C1 segment of cervical spinal cord (tissue), 14 donors: Measurements from ENCODE around the gene STIM1.

ENCODE experiments used
- DNase-seq, 14 donors: peaks; one replicate each; lab custom pipeline; 2025; lab: John Stamatoyannopoulos, UW

Gene STIM1

DNA sequence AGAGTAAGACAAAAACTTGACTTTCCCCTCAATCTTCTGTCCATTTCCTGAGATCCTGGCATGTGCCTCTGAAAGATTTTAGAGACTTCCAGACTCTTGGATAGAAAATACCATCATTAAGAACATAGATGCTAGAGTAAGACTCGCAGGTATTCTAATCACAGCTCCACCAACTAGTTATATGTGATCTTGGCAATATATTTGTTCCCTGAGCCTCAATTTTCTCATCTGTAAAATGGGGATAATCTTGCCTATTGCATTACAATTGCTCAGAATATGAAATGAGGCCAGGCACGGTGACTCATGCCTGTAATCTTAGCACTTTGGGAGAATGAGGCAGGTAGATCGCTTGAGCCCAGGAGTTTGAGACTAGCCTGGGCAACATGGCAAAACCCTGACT lies 25.4 kb upstream of the STIM1 start:
- DNase-seq: no peak

DNA sequence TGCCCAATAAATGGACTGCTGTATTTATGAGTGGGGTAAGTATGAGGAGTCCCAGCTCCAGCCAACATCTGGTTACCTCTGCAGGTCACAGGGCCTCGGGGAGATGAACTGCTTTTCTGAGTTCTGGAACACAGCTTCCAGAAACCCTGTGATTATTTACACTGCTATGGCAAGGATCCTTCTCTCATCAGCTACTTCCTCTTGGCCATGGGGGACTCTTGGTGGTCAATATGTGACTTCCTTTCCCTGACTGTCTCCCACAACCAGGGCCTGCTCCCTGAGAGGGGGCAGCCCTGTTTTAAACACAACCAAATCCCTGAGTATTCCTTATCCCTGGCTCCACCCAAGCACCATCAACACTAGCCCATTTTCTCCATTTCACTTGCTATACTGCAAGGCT lies 24.7 kb upstream of the STIM1 start:
- DNase-seq: peak in 1 of 14 donors; percentile 4

DNA sequence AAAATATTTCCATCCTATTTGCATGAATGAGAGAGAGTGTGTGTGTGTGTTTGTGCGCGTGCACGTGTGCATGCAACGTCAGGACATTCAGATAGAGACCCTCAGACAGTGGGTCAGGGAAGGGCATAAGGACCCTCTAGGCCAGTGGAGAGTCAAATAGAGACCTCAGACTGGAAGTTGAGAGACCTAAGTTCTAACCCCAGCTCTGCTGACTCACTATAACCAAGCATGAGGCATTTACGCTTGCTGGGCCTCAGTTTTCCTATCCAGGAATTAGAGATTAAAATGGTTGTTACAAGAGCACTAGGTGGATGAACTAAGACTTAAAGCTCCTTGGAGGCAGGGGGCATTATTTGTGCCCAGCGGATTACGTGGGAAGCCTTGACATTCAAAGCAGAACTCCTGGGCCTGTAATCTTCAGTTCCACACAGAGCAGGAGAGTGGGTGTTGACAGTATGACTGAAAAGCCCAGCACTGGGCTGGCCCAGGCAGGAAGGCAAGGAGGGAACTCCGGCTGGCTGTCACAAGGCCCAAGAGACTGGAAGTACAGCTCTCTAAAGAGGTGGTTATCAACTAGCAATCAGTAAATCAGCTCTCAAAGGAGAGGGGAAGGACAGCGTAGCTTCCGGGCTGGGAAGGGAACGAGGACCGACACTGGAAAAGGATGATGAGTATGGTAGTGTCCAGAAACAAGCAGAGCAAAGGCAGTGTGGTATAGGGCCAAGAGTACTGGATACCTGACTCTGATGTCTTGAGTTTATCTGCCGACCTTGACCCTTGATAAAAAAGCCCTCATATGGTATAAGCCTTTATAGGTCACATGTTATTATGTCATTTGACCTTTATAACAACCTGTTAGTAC lies 23.9 kb upstream of the STIM1 start:
- peak in 2 of 14 donors; percentile 10 to 30 for DNase-seq

DNA sequence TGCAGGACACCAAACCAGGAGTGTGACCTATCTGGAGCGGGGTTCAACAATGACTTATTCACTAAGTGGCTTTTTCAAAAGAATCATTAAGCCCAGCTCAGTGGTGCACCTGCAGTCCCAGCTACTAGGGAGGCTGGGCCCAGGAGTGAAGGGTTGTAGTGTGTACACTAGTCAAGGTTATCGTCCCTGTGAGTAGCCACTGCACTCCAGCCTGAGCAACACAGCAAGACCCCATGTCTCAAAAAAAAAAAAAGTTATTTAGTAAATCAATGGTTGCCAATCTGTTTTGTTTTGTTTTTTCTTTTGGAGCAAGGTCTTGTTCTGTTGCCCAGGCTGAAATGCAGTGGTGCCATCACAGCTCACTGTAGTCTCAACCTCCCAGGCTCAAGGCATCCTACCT lies 22.6 kb upstream of the STIM1 start:
- DNase-seq: no peak

DNA sequence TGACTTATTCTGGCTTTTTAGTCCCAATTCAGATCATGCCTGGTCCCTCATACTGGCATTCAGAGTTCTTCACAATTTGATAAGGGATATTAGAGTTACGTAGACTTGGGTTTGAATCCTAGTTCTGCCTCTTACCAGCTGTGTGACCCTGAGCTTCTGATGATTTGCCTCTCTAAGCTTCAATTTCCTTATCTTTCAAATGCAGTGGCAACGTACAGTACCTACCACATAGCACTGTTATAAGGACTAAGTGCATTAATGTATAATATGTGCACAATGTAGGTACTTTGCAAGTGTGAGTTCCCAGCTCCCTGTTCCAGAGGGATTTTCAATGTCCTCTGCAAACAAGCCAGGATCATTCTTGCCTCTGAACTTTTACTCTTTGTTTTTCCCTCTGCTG lies 22.0 kb upstream of the STIM1 start:
- DNase-seq: no peak

DNA sequence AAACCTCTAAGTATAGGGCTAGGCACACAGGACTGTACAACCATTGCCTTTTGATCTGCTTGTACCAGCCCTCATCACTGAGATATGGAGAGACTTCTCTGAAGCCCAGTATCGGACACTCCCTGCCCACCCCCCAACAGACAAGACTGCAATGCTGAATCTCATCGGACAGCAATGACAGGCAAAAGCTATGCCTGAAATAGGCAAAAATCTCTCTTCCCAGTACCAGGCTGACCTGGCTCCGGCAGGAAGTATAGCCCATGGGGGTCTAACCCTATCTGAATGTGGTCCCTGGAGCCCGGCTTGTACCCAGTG lies 21.2 kb upstream of the STIM1 start:
- no peak for DNase-seq

DNA sequence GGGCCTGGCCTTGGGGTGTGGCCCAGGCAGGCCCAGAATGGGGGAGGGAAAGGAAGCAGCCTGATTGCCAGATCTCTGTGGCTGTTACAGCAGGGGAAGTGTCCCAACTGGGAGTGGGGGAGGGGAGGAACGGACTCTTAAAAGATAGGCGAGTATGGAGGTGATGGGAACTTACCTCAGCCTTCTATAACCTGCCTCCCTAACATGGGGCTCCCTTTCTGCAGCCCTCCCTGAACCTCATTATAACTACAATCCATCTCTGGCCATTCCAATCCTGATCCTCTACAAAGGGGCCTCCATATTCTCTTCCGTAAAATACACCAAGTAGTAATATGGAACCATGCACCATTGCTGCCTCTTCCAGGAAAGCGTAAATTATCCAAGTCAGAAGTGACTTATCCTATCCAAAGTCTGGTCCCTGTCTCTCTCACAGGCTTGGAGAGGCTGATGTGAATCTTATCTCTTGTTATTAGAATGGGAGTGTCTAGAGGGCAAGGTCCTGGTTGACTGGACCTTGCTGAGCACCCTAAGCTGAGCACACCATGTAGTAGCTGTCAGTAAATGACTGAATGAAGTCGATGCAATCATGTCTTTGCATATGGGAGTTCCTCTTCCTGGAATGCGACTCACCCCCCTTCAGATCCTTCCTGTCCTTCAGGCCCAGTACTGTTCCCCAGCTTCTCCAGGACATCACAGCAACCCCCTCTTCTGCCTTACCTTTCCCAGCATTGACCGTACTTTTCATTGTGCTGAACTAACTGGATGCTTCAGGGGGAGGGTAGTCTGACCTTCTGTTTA lies 20.6 kb upstream of the STIM1 start:
- DNase-seq: peak in 7 of 14 donors; percentile 20 to 44 (median 36)

DNA sequence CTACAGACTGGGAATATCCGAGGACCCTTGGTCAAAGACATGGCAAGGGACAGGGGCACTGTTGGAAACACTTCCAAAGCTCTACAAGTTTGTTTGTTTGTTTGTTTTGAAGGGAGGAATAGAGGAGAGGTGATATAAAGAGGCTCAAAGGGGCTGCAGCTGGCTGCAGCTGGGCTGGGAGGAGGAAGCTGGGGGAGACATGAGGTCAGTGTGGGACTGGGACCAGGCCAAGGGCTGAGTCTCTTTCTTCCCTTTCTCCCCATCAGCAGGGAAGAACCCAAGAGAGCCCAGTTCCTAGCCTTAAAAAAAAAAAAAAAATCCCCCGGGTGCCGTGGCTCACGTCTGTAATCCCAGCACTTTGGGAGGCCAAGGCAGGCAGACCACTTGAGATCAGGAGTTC lies 19.7 kb upstream of the STIM1 start:
- peak in 5 of 14 donors; percentile 6 to 34 (median 20) for DNase-seq

DNA sequence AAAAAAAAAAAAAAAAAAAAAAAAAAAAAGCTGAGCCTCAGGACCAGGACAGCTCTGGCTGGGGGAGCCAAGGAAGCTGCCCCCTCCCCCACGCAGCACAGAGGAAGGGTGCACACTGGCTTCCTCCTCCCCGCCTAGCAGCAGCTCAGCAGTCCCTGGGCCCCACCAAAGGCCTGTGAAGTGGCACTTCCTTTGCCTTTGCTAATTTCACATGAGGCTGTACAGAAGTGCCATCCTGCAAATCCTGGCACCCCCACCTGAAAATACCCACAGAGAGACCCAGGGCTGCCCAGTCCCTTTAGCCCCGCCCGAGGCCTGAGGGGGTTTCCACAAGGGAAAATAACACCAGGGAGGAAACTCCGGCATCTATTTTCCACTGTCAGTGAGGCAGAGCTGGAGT lies 18.6 kb upstream of the STIM1 start:
- DNase-seq: peak in 4 of 14 donors; percentile 16 to 41 (median 22)

DNA sequence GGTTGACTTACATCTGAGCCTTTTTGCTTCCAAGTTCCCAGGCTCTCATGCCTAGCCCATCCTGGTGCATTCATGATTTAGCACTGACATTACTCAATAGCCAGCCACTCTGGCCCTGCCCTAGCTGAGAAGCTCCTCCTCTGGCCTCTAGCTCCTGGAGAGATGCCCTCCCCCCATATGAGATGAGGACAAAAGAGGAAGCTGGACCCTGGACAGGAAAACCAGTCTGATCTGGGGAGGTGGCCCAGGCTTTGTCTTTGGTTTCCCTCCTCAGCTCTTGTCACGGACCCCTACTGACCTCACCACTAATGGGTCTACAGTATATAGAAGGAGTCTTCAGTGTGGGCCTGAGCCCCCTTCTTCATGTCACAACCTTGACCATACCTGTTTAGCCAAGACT lies 17.7 kb upstream of the STIM1 start:
- peak in 8 of 14 donors; percentile 10 to 60 (median 34) for DNase-seq

DNA sequence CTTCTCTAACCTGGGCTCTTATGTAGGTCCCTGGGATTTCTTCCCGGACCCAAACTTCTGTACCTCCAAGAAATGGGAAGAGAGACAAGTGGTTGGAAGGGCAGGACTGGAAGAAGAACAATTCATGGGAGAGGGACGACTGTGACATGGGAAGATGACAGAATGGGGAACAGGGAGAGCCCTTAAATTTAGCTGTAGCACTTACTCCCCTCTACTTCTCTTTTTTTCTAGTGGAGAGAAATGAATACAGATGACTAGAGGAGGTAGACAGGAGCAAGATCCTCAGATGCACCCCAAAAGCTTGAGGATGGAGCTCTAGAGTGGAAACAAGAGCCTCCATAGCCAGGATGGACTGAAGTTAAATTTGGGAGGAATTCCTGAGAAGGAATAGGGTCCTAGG lies 17.0 kb upstream of the STIM1 start:
- DNase-seq: no peak

DNA sequence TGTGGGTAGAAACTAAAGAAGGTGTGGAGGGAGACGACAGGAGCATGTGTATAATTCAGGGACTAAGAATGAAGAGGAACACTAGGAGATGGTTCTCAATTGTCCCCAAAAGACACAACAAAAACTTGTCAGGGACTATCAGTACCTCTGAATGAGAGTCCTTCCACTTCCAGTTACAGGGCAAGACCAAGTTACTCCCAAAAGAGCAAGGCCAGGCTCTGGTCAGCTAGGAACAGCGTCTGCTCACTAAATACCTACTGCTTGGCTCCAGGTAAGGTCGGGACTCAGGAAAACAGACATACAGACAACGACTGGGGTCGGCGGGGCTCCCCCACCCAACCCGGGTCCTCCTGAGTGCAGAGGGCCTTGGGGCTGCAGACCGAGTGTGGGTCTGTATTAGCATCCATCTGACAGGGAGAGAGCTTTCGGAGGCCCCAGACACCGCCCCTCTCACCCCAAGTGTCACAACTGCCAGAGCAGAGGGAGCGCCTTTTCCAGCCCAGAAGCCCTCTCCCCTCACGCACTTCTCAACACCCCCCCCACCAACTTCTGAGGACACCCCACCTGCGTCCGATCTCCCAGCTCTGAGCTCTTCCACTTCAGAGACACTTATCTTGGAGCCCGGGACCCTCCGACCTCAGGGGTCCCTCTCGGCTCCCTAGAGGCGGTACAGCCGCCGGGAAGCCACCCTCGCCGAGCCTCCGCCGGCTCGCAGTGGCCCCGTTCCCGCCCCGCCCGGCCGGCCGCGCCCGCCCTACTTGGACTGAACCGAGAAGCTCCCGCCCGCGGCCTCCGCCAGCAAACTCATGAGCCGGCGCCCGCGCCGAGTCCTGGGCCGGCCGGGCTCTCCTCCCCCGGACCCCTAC lies 15.2 kb upstream of the STIM1 start:
- peak in 4 of 14 donors; percentile 15 to 79 (median 54) for DNase-seq

DNA sequence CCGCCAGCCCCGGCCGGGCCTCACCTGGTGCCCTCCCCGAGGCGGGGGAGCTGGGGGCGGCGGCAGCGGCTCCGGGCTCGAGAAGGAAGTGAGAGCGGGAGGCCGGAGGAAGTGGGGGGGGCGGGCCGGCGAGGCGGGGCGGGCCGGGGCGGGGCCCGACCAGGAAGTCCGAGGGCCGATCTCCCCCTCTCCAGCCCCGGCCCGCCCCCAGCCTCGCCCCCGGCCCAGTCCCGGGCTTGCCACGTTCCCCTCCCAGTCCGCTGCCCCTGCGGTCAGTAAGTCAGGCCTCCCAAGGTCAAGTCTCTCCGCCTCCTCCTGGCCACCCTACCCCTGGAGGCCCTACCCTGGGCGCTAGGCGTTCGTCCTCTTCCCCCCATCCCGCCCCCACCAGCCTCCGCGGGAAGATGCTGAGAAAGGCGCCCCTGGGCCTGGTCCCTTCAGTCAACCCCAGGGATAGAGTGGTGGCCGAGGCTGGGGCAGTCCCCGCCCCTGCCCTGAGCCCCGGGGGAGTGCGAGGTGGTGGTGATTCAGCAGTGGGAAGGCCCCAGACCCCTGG lies 14.5 kb upstream of the STIM1 start, which contains the start of gene RHOG:
TSS of gene RHOG (minus strand) at position 90 of the 556 bp plus-strand sequence. CDS start 12,821 bp downstream, outside the sequence.
- peak in 13 of 14 donors; percentile 12 to 92 (median 84) for DNase-seq

DNA sequence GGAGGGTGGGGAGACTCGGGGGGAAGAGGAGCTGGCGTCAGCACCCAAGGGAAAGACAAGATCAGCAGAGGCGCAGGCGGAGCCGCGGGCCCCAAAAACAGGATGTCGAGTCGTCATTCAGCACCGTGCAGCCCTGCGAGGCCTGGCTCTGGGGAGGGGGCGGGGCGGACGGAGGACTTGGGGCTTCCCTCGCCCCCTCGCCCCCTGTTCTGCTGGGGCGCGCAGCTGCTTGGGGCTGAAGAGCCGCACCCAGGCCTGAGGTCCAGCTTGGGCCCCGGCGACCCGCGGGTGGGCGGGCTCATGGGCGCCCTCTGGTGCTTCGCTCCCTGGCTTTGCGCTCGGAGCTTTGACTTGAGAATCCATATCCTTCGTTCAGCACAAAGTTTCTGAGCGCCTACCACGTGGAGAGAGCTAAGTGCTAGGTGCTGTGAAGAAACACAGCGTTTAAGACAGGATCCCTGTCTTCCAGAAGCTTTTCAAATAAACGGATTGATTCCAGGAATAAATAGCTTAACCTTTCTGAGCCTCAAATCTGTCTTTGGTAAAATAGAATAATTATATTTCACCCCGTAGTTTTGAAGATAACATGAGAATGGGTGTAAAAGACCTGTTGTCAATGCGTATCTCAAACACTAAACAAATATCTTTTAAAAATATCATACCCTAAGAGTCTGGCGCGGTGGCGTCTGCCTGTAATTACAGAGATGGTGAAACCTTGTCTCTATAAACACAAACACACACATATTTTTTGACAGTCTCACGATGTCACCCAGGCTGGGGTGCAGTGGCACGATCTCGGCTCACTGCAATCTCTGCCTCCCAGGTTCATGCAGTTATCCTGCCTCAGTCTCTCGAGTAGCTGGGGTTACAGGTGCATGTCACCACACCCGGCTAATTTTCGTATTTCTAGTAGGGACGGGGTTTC lies 13.8 kb upstream of the STIM1 start:
- peak in 12 of 14 donors; percentile 68 to 92 (median 86) for DNase-seq

DNA sequence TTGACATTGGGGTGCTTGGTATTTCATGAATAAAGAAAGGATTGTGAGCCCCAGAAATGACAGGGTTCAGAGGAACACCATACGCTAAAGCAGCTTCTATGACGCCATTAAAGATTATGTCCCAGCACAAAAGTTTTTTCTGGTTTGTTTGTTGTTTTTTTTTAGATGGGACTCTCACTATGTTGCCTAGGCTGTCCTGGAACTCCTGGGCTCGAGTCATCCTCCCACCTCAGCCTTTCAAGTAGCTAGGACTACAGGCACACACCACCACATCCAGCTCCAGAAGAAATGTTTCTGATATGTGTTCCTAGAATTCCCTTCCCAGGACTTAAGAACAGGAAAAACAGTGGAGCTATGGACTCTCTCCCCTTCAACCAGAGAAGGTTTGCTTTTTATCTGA lies 12.1 kb upstream of the STIM1 start:
- no peak for DNase-seq

DNA sequence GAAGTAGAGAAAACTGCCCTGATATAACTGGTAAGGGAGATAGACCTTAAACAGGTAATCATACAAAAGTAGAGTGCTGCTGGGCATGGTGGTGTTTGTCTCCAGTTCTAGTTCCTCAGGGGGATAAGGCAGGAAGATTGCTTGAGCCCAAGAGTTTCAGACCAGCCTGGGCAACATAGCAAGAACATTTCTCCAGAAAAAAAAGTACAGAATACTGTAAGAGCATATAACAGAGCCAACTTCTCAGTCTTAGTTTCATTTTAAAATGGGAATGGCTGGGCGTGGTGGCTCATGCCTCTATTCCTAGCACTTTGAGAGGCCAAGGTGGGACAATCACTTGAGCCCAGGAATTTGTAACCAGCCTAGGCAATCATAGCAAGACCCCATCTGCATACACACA lies 10.2 kb upstream of the STIM1 start:
- no peak for DNase-seq

DNA sequence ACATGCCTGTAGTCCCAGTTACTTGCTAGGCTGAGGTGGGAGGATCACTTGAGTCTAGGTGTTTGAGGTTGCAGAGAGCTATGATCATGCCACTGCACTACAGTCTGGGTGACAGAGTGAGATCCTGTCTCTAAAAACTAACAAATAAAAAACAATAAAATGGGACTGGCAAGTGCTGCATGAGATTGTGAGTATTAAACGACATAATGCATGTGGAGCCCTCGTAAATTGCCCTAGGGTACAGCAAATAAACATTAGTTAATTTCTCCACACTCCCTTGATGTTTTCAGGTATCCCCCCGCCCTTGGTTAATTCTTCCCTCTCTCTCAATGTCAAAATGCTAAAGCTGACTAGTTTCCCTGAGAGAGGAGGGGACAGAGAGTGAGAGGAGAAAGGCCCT lies 9.8 kb upstream of the STIM1 start:
- DNase-seq: no peak

DNA sequence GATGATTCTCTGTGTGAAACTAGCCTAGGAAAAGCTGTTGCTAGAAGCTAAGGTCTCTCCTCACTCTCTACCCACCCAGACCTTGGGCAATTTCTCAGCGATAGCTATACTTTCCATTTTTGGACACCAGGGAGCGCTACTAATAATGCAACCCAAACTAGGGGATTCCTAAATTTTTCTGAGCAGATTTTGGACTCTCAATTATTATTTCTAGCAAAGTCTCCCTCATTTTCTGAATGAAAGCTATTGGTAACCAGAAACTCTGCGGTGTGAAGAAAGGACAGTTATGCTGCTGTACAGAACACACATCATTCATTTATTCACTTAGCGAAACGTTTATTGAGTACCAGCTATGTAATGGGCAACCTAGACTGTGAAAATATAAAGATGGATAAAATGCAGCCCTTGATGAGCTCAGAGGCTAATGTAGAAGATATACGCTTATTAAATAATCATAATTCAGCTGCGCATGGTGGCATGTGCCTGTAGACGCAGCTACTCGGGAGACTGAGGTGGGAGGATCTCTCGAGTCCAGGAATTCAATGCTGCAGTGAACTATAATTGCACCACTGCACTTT lies 6.1 kb upstream of the STIM1 start:
- DNase-seq: peak in 1 of 14 donors; percentile 11

DNA sequence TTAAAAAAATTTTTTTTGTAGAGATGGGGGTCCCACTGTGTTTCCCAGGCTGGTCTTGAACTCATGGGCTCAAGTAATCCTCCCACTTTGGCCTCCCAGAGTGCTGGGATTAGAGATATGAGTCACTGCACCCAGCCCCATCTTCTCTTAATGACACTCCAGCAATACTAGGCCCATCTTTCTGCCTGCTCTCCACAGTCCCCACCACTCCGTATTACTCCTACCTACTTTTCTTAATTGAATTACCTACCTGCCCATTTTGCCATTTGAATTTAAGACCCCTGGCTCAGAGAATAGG lies 2.0 kb upstream of the STIM1 start:
- DNase-seq: no peak
